HepG2 (cell line): ENCODE measurements around the gene TAPBP. TPM values are rescaled to one million over a fixed set of nuclear protein-coding genes. Genes with fewer than 3 reads are reported as not detected.

ENCODE experiments used
- ASH2L ChIP-seq: fragments of 300-600, 200-600 bp; sonication (generic); IDR thresholded peaks from 2 replicates; pipeline ENCODE4 v1.7.0; 2017; ENCODE audit warnings: low read depth, mild to moderate bottlenecking, moderate library complexity, mixed read lengths, low read length; ENCODE audit not compliant: insufficient read length
- MAZ ChIP-seq, 2 experiments: sonication (generic) in 1 of 2; formaldehyde crosslinking in 1 of 2; IDR thresholded peaks; 2 replicates each; pipeline versions ENCODE4 v1.5.0 to v1.6.1; 2012 to 2020; ENCODE audit warnings: low read depth in 2 of 2, mild to moderate bottlenecking in 2 of 2, borderline replicate concordance in 1 of 2, improper control_type of control experiment in 1 of 2, low read length in 1 of 2, missing genetic modification reagents in 1 of 2, moderate library complexity in 1 of 2
- MBNL3 ChIP-seq: fragments of 250-450 bp; sonication (Bioruptor Pico); conservative IDR thresholded peaks from 2 replicates; pipeline ENCODE4 v1.8.0; 2022; ENCODE audit warnings: mild to moderate bottlenecking, inconsistent platforms
- MXI1 ChIP-seq: IDR thresholded peaks from 3 replicates; pipeline ENCODE4 v1.6.1; 2012; ENCODE audit warnings: low read depth, low read length, inconsistent platforms, borderline replicate concordance
- PRDM10 ChIP-seq: sonication (generic); formaldehyde crosslinking; IDR thresholded peaks from 2 replicates; pipeline ENCODE4 v1.4.0; 2020; ENCODE audit warnings: low read depth, missing genetic modification reagents
- SNAPC5 ChIP-seq: sonication (generic); formaldehyde crosslinking; IDR thresholded peaks from 2 replicates; pipeline ENCODE4 v1.8.1; 2023; ENCODE audit warnings: mild to moderate bottlenecking, missing genetic modification reagents, borderline replicate concordance
- ZBTB46 ChIP-seq: sonication (generic); formaldehyde crosslinking; IDR thresholded peaks from 2 replicates; pipeline ENCODE4 v1.4.0; 2020; ENCODE audit warnings: mild to moderate bottlenecking, missing genetic modification reagents, borderline replicate concordance
- ZNF205 ChIP-seq: IDR thresholded peaks from 2 replicates; pipeline ENCODE4 v1.6.1; 2018; ENCODE audit warnings: missing biosample characterization, missing genetic modification reagents
- ZSCAN12 ChIP-seq: sonication (generic); formaldehyde crosslinking; IDR thresholded peaks from 2 replicates; pipeline ENCODE4 v1.9.0; 2021; ENCODE audit warnings: mild to moderate bottlenecking, missing genetic modification reagents
- polyA plus RNA-seq, 8 experiments: library from polyadenylated mRNA; depleted of rRNA in 3 of 8; stranded (reverse) in 7 of 8; unstranded in 1 of 8; fragments of >200 nt; fragmentation: Illumina TruSeq in 4 of 8; extraction: Trizol in 4 of 8; gene quantifications; 2 replicates each; pipeline versions ENCODE4 v1.2.1 to v1.2.3, GENCODE V29; 2011 to 2016; ENCODE audit warnings: low read depth in 4 of 8, missing spikeins in 1 of 8, mixed read lengths in 1 of 8; ENCODE audit not compliant: insufficient read depth in 1 of 8
- total RNA-seq, 5 experiments: library from RNA; depleted of rRNA; stranded (reverse); fragments of >200 nt; fragmentation: Illumina TruSeq; extraction: Trizol; gene quantifications; 2 replicates each; pipeline ENCODE4 v1.2.3, GENCODE V29; 2016; ENCODE audit warnings: low read depth in 1 of 5
- TF ChIP-seq, protein P1 (sequence below): sonication (generic); formaldehyde crosslinking; IDR thresholded peaks from 2 replicates; pipeline ENCODE4; 2020; ENCODE audit warnings: missing genetic modification reagents, mild to moderate bottlenecking, borderline replicate concordance
- TF ChIP-seq, protein P2 (sequence below): sonication (generic); formaldehyde crosslinking; IDR thresholded peaks from 2 replicates; pipeline ENCODE4 v1.8.1; 2023; ENCODE audit warnings: mild to moderate bottlenecking, missing genetic modification reagents
- TF ChIP-seq, protein P3 (sequence below): sonication (generic); formaldehyde crosslinking; IDR thresholded peaks from 2 replicates; pipeline ENCODE4 v1.4.0; 2020; ENCODE audit warnings: missing genetic modification reagents, low read depth, mild to moderate bottlenecking, borderline replicate concordance

The TAPBP gene
- total and polyA plus RNA-seq, 2 of the 13 experiments (the other 11 are each of a cell fraction or from before 2014, with no cell fraction given): 27.4 to 32.3 TPM

- TF ChIP-seq PRDM10 (CRISPR knock-in tag) (no peak), MXI1 (peak; percentile 13; the same call in 1 of the 3 replicates), ZNF205 (no peak), ASH2L (no peak), ZSCAN12 (CRISPR knock-in tag) (no peak), ZBTB46 (no peak), SNAPC5 (CRISPR knock-in tag) (no peak), MAZ (IDR thresholded peaks at IDR 0.05; ENCODE audit: borderline replicate concordance, low read depth, low read length) (peak; percentile 4; the same call in 1 of the 2 replicates), MAZ (CRISPR knock-in tag; IDR thresholded peaks at IDR 0.05; ENCODE audit: low read depth) (no peak), MBNL3 (no peak)
- TF ChIP-seq, protein P1, sequence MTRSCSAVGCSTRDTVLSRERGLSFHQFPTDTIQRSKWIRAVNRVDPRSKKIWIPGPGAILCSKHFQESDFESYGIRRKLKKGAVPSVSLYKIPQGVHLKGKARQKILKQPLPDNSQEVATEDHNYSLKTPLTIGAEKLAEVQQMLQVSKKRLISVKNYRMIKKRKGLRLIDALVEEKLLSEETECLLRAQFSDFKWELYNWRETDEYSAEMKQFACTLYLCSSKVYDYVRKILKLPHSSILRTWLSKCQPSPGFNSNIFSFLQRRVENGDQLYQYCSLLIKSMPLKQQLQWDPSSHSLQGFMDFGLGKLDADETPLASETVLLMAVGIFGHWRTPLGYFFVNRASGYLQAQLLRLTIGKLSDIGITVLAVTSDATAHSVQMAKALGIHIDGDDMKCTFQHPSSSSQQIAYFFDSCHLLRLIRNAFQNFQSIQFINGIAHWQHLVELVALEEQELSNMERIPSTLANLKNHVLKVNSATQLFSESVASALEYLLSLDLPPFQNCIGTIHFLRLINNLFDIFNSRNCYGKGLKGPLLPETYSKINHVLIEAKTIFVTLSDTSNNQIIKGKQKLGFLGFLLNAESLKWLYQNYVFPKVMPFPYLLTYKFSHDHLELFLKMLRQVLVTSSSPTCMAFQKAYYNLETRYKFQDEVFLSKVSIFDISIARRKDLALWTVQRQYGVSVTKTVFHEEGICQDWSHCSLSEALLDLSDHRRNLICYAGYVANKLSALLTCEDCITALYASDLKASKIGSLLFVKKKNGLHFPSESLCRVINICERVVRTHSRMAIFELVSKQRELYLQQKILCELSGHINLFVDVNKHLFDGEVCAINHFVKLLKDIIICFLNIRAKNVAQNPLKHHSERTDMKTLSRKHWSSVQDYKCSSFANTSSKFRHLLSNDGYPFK (CRISPR knock-in tag): no peak
- TF ChIP-seq, protein P2, sequence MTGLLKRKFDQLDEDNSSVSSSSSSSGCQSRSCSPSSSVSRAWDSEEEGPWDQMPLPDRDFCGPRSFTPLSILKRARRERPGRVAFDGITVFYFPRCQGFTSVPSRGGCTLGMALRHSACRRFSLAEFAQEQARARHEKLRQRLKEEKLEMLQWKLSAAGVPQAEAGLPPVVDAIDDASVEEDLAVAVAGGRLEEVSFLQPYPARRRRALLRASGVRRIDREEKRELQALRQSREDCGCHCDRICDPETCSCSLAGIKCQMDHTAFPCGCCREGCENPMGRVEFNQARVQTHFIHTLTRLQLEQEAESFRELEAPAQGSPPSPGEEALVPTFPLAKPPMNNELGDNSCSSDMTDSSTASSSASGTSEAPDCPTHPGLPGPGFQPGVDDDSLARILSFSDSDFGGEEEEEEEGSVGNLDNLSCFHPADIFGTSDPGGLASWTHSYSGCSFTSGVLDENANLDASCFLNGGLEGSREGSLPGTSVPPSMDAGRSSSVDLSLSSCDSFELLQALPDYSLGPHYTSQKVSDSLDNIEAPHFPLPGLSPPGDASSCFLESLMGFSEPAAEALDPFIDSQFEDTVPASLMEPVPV (CRISPR knock-in tag): peak; percentile 42; the same call in 1 of the 2 replicates
- TF ChIP-seq, protein P3, sequence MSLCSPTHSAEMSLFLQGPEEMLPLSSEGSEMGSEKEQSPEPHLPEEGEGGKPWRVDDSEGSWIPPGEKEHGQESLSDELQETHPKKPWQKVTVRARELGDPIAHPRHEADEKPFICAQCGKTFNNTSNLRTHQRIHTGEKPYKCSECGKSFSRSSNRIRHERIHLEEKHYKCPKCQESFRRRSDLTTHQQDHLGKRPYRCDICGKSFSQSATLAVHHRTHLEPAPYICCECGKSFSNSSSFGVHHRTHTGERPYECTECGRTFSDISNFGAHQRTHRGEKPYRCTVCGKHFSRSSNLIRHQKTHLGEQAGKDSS (CRISPR knock-in tag): no peak
Measured at GRCh38 chr6:33297956-33298772, 15.7 kb downstream of the TAPBP start (continued).
